ENCODE results near the gene PSMD14.

PSMD14 gene

DNA sequence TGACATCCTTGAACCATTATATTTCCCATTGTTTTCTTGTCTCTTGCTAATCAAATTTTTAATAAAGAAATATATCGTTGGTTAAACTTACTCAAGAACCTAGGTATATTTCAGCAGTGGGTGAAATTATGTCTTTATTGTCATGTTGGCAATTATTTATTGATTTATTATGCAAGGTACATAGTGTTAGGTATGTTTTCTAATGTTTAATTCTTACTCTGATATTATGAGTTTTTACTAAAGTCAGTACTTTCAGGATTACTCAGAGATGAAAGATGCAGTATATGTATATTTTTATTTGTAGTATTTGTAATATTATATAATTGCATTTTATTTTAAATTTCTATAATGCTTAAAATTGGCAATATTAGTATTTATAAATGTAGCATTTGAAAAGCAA is 46.9 kb downstream of the PSMD14 start:
- TF ChIP-seq ZNF664 (tag by site-specific recombination; IDR thresholded peaks at IDR 0.05) (no peak), ZNF433 (tag by site-specific recombination; IDR thresholded peaks at IDR 0.05; ENCODE audit: low read depth) (no peak), GLIS1 (tag by site-specific recombination; IDR thresholded peaks at IDR 0.05) (no peak), ZFP41 (tag by site-specific recombination; IDR thresholded peaks at IDR 0.05; ENCODE audit: borderline replicate concordance) (no peak), ZNF639 (tag by site-specific recombination; IDR thresholded peaks at IDR 0.05) (no peak), ZNF302 (tag by site-specific recombination; IDR thresholded peaks at IDR 0.05; ENCODE audit: low read depth) (no peak), ZNF184 (tag by site-specific recombination; IDR thresholded peaks at IDR 0.05) (no peak), ZNF248 (tag by site-specific recombination; IDR thresholded peaks at IDR 0.05) (no peak), PRDM2 (tag by site-specific recombination; IDR thresholded peaks at IDR 0.05; ENCODE audit: borderline replicate concordance) (no peak), IKZF3 (tag by site-specific recombination; IDR thresholded peaks at IDR 0.05) (no peak), KLF16 (tag by site-specific recombination; IDR thresholded peaks at IDR 0.05) (no peak), ZNF350 (tag by site-specific recombination; IDR thresholded peaks at IDR 0.05) (no peak)
- TF ChIP-seq, protein P1, sequence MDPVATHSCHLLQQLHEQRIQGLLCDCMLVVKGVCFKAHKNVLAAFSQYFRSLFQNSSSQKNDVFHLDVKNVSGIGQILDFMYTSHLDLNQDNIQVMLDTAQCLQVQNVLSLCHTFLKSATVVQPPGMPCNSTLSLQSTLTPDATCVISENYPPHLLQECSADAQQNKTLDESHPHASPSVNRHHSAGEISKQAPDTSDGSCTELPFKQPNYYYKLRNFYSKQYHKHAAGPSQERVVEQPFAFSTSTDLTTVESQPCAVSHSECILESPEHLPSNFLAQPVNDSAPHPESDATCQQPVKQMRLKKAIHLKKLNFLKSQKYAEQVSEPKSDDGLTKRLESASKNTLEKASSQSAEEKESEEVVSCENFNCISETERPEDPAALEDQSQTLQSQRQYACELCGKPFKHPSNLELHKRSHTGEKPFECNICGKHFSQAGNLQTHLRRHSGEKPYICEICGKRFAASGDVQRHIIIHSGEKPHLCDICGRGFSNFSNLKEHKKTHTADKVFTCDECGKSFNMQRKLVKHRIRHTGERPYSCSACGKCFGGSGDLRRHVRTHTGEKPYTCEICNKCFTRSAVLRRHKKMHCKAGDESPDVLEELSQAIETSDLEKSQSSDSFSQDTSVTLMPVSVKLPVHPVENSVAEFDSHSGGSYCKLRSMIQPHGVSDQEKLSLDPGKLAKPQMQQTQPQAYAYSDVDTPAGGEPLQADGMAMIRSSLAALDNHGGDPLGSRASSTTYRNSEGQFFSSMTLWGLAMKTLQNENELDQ (tag by site-specific recombination; IDR thresholded peaks at IDR 0.05; ENCODE audit: low read depth), result no peak
- Histone ChIP-seq H3K27ac (ENCODE audit: extremely low read depth, low read depth, low read length) (no peak overlapping the region), H3K9me3 (ENCODE audit: control insufficient read depth, insufficient read depth, low read depth, low read length) (no peaks in the 10 kb centered on the region), H3K4me3 (ENCODE audit: low read depth, low read length) (no peak overlapping the region), H3K4me1 (ENCODE audit: control insufficient read depth, insufficient read depth, low read length) (peaks cover 16% of the 10 kb centered on the region), H3K36me3 (ENCODE audit: control insufficient read depth in 2 of 2, insufficient read depth in 1 of 2, low read length in 2 of 2) (no peaks in the 10 kb centered on the region)
- ChIA-PET POLR2A (no interaction called here), CTCF (no interaction called here)

DNA sequence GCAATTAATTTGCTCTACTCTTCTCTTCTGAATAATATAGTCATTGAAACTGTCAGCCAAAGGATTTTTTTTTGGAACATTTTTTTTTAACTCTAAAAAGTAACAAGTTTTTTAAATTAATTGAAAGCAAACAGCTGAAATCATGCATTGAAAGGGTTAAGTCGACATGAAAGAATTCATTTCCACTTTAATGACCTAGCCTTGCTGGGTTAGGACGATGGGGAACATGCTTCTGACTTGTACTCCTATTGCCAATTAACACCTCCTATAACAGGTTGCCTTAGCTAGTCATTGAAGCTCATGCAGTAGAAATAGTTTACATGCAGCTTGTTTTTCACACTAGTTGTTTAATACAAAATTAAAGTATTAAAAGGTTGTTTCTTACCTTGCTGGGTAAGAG is 47.8 kb downstream of the PSMD14 start:
- Histone ChIP-seq H3K4me3 (ENCODE audit: low read depth, low read length) (no peak overlapping the region), H3K36me3 (ENCODE audit: control insufficient read depth in 2 of 2, insufficient read depth in 1 of 2, low read length in 2 of 2) (no peaks in the 10 kb centered on the region), H3K4me1 (ENCODE audit: control insufficient read depth, insufficient read depth, low read length) (peaks cover 16% of the 10 kb centered on the region), H3K27ac (ENCODE audit: extremely low read depth, low read depth, low read length) (no peak overlapping the region), H3K9me3 (ENCODE audit: control insufficient read depth, insufficient read depth, low read depth, low read length) (no peaks in the 10 kb centered on the region)
- CTCF ChIA-PET, result no interaction called here
- TF ChIP-seq ELK4 (IDR thresholded peaks at IDR 0.05; ENCODE audit: borderline replicate concordance, low read depth, low read length) (no peak), ZNF639 (tag by site-specific recombination; IDR thresholded peaks at IDR 0.05) (no peak), KLF10 (tag by site-specific recombination; IDR thresholded peaks at IDR 0.05) (no peak), ZNF155 (tag by site-specific recombination; IDR thresholded peaks at IDR 0.05) (no peak), ZXDB (tag by site-specific recombination; IDR thresholded peaks at IDR 0.05) (no peak), ZNF2 (tag by site-specific recombination; IDR thresholded peaks at IDR 0.05) (no peak), ZNF776 (tag by site-specific recombination; IDR thresholded peaks at IDR 0.05; ENCODE audit: borderline replicate concordance) (no peak)
- POLR2A ChIA-PET, result no interaction called here

Data from HEK293 (cell line).